ENCODE data around the gene GINS3.

GRCh38 chr16:58418601-58419000 is 26.3 kb downstream of the GINS3 start:
- TF ChIP-seq CTCF (IDR thresholded peaks at IDR 0.05) (no peak), POLR2A (IDR thresholded peaks at IDR 0.05) (no peak)
